WI38 (cell line): ENCODE measurements around the gene SLC2A13.

Experiments used
- H3K4me3 ChIP-seq: 2 replicates; pipeline ENCODE4 v1.5.1; 2011; ENCODE audit warnings: low read depth, mild to moderate bottlenecking, control low read depth, low read length
- CTCF ChIP-seq: IDR thresholded peaks from 2 replicates; pipeline ENCODE4 v1.5.1; 2012; ENCODE audit warnings: low read depth, mild to moderate bottlenecking, control low read depth, low read length

The SLC2A13 gene

GRCh38 chr12:39892146-39892545, 213.7 kb downstream of the SLC2A13 start:
- no peak for TF ChIP-seq CTCF
- no peak overlapping the region for H3K4me3 ChIP-seq

- TF ChIP-seq CTCF = no peak
- no peak overlapping the region for H3K4me3 ChIP-seq
Measured at GRCh38 chr12:39887856-39888255, 218.0 kb downstream of the SLC2A13 start.

GRCh38 chr12:39886106-39886505, 219.8 kb downstream of the SLC2A13 start:
- H3K4me3 ChIP-seq = no peak overlapping the region
- TF ChIP-seq CTCF = no peak

- no peak for TF ChIP-seq CTCF
- H3K4me3 ChIP-seq = no peak overlapping the region
Measured at GRCh38 chr12:39884616-39885125, 221.2 kb downstream of the SLC2A13 start.

GRCh38 chr12:39883411-39883810, 222.5 kb downstream of the SLC2A13 start:
- TF ChIP-seq CTCF = no peak
- H3K4me3 ChIP-seq = no peak overlapping the region

GRCh38 chr12:39878753-39879152, 227.1 kb downstream of the SLC2A13 start:
- no peak overlapping the region for H3K4me3 ChIP-seq
- no peak for TF ChIP-seq CTCF

- TF ChIP-seq CTCF = no peak
- no peak overlapping the region for H3K4me3 ChIP-seq
Measured at GRCh38 chr12:39875721-39876120, 230.2 kb downstream of the SLC2A13 start.
